K562 (cell line): ENCODE results near the gene PLXND1. TPM values are rescaled to one million over a fixed set of nuclear protein-coding genes. Genes with fewer than 3 reads are reported as not detected.

Experiments used
- CHD1 ChIP-seq: fragments of 200-600 bp; sonication (generic); IDR thresholded peaks from one replicate; pipeline ENCODE4 v1.6.1; 2012; ENCODE audit warnings: mild to moderate bottlenecking, moderate library complexity, low read length, inconsistent platforms
- CTBP1 ChIP-seq: fragments of 450-650 bp; IDR thresholded peaks from 2 replicates; pipeline ENCODE4 v1.6.1; 2016; ENCODE audit warnings: borderline replicate concordance
- EGR1 ChIP-seq: fragments of 450-650 bp; conservative IDR thresholded peaks from 2 replicates; pipeline ENCODE4 v1.6.1; 2017; ENCODE audit warnings: mild to moderate bottlenecking
- ELF1 ChIP-seq: fragments of 200-800 bp; sonication (Bioruptor generic); IDR thresholded peaks from 2 replicates; pipeline ENCODE4 v1.6.1; 2016; ENCODE audit warnings: missing genetic modification characterization, missing compliant biosample characterization
- FOXA3 ChIP-seq, 2 experiments: fragments of 450-650 bp in 1 of 2; sonication (generic) in 1 of 2; formaldehyde crosslinking; IDR thresholded peaks in 1 of 2; conservative IDR thresholded peaks in 1 of 2; 2 replicates each; pipeline versions ENCODE4 v1.4.0 to v1.8.0; 2020 to 2022; ENCODE audit warnings: mild to moderate bottlenecking in 2 of 2, missing genetic modification reagents in 1 of 2
- KDM5B ChIP-seq: fragments of 200-600 bp; sonication (generic); IDR thresholded peaks from 2 replicates; pipeline ENCODE4 v1.6.1; 2012; ENCODE audit warnings: low read depth, mild to moderate bottlenecking, moderate library complexity, low read length, control low read depth, inconsistent platforms; ENCODE audit not compliant: insufficient replicate concordance
- MAFK ChIP-seq: IDR thresholded peaks from 2 replicates; pipeline ENCODE4 v1.6.1; 2011; ENCODE audit warnings: low read length, improper control_type of control experiment
- NELFE ChIP-seq: IDR thresholded peaks from 2 replicates; pipeline ENCODE4 v1.6.1; 2011; ENCODE audit warnings: mild to moderate bottlenecking; ENCODE audit not compliant: insufficient read depth, insufficient read length
- RAD21 ChIP-seq, 2 experiments: fragments of 250-450 bp in 1 of 2; fragments of 450-650 bp in 1 of 2; sonication (Bioruptor Pico) in 1 of 2; formaldehyde crosslinking in 1 of 2; IDR thresholded peaks in 1 of 2; conservative IDR thresholded peaks in 1 of 2; 2 replicates each; pipeline versions ENCODE4 v1.4.0 to v1.8.0; 2020 to 2022; ENCODE audit warnings: mild to moderate bottlenecking in 2 of 2, moderate library complexity in 1 of 2
- SAP30 ChIP-seq: fragments of 200-600 bp; sonication (generic); IDR thresholded peaks from 2 replicates; pipeline ENCODE4 v1.6.1; 2012; ENCODE audit warnings: borderline replicate concordance, low read depth, mild to moderate bottlenecking, moderate library complexity, low read length, control low read depth, inconsistent platforms; ENCODE audit not compliant: insufficient read depth, poor library complexity, severe bottlenecking
- SIRT6 ChIP-seq: IDR thresholded peaks from one replicate; pipeline ENCODE4 v1.6.1; 2012; ENCODE audit warnings: low read depth, mild to moderate bottlenecking, control low read depth, inconsistent platforms, low read length, moderate library complexity
- SMC3 ChIP-seq: conservative IDR thresholded peaks from 2 replicates; pipeline ENCODE4 v1.6.1; 2011; ENCODE audit warnings: low read depth, low read length, improper control_type of control experiment; ENCODE audit not compliant: insufficient read depth
- YBX1 ChIP-seq: fragments of 450-650 bp; IDR thresholded peaks from 2 replicates; pipeline ENCODE4 v1.7.1; 2016; ENCODE audit warnings: mild to moderate bottlenecking
- ZNF184 ChIP-seq: sonication (generic); formaldehyde crosslinking; IDR thresholded peaks from 2 replicates; pipeline ENCODE4 v1.5.0; 2020; ENCODE audit warnings: missing genetic modification reagents
- ZNF551 ChIP-seq: fragments of 250-450 bp; sonication (Bioruptor Pico); IDR thresholded peaks from 2 replicates; pipeline ENCODE4 v1.5.0; 2021; ENCODE audit warnings: mild to moderate bottlenecking, moderate library complexity
- polyA plus RNA-seq, 8 experiments: library from polyadenylated mRNA; depleted of rRNA in 4 of 8; stranded (reverse) in 5 of 8; unstranded in 3 of 8; fragments of >200 nt; fragmentation: Nextera tagmentation in 2 of 8; fragmentation: Illumina TruSeq in 1 of 8; extraction: Ambion mirVana in 2 of 8; extraction: Trizol in 1 of 8; gene quantifications; 2 replicates each; pipeline versions ENCODE4 v1.2.1 to v1.2.3, GENCODE V29; 2011 to 2014; ENCODE audit warnings: inconsistent platforms in 1 of 8, missing spikeins in 1 of 8
- total RNA-seq, 7 experiments: library from RNA; depleted of rRNA in 6 of 7; stranded (reverse); fragments of >200 nt in 6 of 7; fragmentation: Illumina TruSeq in 2 of 7; extraction: Trizol in 2 of 7; gene quantifications; 2 replicates each; pipeline versions ENCODE4 v1.2.1 to v1.2.3, GENCODE V29; 2011 to 2021; ENCODE audit warnings: low replicate concordance in 1 of 7
- TF ChIP-seq, protein P1 (sequence below), 2 experiments: fragments of 450-650 bp; formaldehyde crosslinking in 1 of 2; IDR thresholded peaks; 2 replicates each; pipeline versions ENCODE4 v1.4.0 to v1.6.1; 2014 to 2020; ENCODE audit warnings: mild to moderate bottlenecking in 2 of 2, borderline replicate concordance in 1 of 2, low read depth in 1 of 2
- TF ChIP-seq, protein P2 (sequence below): fragments of 250-450 bp; sonication (Bioruptor Pico); IDR thresholded peaks from 2 replicates; pipeline ENCODE4 v1.8.0; 2022; ENCODE audit warnings: moderate library complexity, mild to moderate bottlenecking, inconsistent platforms

The PLXND1 gene
- total and polyA plus RNA-seq, 9 of the 15 experiments (the other 6 are each of a cell fraction or from before 2014, with no cell fraction given), result 0.34 to 28.8 (median 14.0) TPM

DNA sequence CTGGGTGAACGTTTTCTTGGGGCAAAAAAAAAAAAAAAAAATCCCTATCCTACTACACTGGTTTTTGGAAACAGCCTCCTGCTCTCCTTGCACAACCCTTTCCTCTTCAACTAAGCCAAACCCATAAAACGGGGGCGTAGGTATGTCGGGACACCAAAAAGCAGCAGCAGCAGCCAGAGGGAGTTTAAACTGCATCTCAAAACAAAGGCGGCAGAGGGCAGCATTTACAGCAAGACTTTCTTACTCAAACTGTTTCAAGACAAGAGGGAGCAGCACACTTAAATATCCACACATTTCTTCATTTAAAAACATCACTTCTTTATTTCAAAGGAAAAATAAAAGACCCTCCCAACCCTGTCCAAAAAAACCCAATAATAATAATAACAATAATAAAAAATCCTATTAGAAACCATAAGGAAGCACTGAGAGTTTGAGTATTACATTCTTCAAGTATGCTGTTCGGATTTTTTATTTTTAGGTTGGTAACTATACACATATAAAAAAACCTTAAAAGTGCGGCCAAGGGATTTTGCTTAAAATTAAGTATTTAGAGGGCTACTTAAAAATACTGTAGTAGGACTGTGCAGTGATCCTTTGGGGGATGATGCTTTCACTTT is 43.9 kb upstream of the PLXND1 start (continued):
- TF ChIP-seq SIRT6 (no peak), CTBP1 (no peak), CHD1 (no peak), FOXA3 (CRISPR knock-in tag; conservative IDR thresholded peaks at IDR 0.05 in 1 of 2, IDR thresholded peaks at IDR 0.05 in 1 of 2) (no peak), YBX1 (no peak), ZNF551 (no peak), ZNF184 (CRISPR knock-in tag) (no peak), NELFE (no peak), RAD21 (CRISPR knock-in tag; conservative IDR thresholded peaks at IDR 0.05 in 1 of 2, IDR thresholded peaks at IDR 0.05 in 1 of 2) (peak; percentile 77 to 87), KDM5B (no peak), SMC3 (peak; percentile 55; the same call in 1 of the 2 replicates), SAP30 (no peak), EGR1 (peak; percentile 73), ELF1 (tag) (no peak), MAFK (no peak)
- TF ChIP-seq, protein P1, sequence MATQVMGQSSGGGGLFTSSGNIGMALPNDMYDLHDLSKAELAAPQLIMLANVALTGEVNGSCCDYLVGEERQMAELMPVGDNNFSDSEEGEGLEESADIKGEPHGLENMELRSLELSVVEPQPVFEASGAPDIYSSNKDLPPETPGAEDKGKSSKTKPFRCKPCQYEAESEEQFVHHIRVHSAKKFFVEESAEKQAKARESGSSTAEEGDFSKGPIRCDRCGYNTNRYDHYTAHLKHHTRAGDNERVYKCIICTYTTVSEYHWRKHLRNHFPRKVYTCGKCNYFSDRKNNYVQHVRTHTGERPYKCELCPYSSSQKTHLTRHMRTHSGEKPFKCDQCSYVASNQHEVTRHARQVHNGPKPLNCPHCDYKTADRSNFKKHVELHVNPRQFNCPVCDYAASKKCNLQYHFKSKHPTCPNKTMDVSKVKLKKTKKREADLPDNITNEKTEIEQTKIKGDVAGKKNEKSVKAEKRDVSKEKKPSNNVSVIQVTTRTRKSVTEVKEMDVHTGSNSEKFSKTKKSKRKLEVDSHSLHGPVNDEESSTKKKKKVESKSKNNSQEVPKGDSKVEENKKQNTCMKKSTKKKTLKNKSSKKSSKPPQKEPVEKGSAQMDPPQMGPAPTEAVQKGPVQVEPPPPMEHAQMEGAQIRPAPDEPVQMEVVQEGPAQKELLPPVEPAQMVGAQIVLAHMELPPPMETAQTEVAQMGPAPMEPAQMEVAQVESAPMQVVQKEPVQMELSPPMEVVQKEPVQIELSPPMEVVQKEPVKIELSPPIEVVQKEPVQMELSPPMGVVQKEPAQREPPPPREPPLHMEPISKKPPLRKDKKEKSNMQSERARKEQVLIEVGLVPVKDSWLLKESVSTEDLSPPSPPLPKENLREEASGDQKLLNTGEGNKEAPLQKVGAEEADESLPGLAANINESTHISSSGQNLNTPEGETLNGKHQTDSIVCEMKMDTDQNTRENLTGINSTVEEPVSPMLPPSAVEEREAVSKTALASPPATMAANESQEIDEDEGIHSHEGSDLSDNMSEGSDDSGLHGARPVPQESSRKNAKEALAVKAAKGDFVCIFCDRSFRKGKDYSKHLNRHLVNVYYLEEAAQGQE (IDR thresholded peaks at IDR 0.05; ENCODE audit: borderline replicate concordance), result peak; percentile 81
- TF ChIP-seq, protein P1 (CRISPR knock-in tag; IDR thresholded peaks at IDR 0.05; ENCODE audit: low read depth), result no peak
- TF ChIP-seq, protein P2, sequence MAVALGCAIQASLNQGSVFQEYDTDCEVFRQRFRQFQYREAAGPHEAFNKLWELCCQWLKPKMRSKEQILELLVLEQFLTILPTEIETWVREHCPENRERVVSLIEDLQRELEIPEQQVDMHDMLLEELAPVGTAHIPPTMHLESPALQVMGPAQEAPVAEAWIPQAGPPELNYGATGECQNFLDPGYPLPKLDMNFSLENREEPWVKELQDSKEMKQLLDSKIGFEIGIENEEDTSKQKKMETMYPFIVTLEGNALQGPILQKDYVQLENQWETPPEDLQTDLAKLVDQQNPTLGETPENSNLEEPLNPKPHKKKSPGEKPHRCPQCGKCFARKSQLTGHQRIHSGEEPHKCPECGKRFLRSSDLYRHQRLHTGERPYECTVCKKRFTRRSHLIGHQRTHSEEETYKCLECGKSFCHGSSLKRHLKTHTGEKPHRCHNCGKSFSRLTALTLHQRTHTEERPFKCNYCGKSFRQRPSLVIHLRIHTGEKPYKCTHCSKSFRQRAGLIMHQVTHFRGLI, result no peak
